ENCODE measurements around the gene SAMD8.

DNA sequence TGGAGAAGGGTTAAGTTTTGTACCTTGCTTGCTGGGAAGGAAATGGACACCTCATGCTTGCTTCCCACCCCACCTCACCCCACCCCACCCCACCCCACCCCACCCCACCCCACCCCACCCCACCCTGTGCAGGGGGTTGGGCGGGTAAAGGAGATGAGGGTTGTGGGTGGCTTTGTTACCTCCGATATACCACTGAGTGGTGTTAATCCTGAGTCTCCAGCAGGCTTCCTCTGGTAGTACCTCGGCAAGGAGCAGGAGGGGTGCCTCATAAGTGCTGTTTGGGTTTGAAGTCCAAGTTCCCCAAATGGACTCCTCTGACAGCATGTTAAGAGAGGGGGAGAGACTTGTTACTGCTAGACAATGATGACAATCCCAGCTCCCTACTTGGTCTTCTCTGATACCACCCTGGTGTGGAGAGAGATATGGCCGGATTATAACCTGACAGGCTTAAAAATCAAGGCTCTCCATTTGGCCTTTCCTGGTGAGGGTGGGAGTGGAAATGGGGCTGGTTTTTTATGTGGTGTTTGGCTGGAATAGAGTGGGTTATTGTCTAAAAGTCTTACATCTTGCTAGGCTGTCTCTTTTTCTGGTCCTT lies 11.7 kb downstream of the SAMD8 start:
- TF ChIP-seq, protein P1, sequence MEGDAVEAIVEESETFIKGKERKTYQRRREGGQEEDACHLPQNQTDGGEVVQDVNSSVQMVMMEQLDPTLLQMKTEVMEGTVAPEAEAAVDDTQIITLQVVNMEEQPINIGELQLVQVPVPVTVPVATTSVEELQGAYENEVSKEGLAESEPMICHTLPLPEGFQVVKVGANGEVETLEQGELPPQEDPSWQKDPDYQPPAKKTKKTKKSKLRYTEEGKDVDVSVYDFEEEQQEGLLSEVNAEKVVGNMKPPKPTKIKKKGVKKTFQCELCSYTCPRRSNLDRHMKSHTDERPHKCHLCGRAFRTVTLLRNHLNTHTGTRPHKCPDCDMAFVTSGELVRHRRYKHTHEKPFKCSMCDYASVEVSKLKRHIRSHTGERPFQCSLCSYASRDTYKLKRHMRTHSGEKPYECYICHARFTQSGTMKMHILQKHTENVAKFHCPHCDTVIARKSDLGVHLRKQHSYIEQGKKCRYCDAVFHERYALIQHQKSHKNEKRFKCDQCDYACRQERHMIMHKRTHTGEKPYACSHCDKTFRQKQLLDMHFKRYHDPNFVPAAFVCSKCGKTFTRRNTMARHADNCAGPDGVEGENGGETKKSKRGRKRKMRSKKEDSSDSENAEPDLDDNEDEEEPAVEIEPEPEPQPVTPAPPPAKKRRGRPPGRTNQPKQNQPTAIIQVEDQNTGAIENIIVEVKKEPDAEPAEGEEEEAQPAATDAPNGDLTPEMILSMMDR (IDR thresholded peaks at IDR 0.05; ENCODE audit: insufficient read depth, low read length, poor library complexity, severe bottlenecking) = no peak
- no peak for TF ChIP-seq EZH2phosphoT487 (conservative IDR thresholded peaks at IDR 0.05; ENCODE audit: low read length)
